ENCODE measurements around the gene ADORA3.

Gene ADORA3

GRCh38 chr1:111471012-111471411 is 32.4 kb downstream of the ADORA3 start:
- Histone ChIP-seq H3K27ac (ENCODE audit: insufficient read depth in 1 of 2, low read depth in 1 of 2, low read length in 2 of 2, poor library complexity in 1 of 2, severe bottlenecking in 2 of 2) (peak overlapping the region; percentile 46 to 69), H3K4me3 (ENCODE audit: control insufficient read depth in 1 of 7, extremely low read depth in 1 of 7, insufficient read depth in 4 of 7, low read depth in 2 of 7, low read length in 6 of 7) (peak overlapping the region in 4 of 7 experiments; percentile 37 to 51 (median 46))
- DNase-seq, result peak; percentile 94 to 99 (median 98)

GRCh38 chr1:111470596-111470995 is 32.8 kb downstream of the ADORA3 start:
- DNase-seq, result peak in 1 of 3 donors; percentile 36
- Histone ChIP-seq H3K27me3 (replicated peaks in 2 of 5; ENCODE audit: control insufficient read depth in 4 of 5, insufficient read depth in 5 of 5, low read length in 4 of 5) (no peaks in the 10 kb centered on the region), H3K27ac (ENCODE audit: insufficient read depth in 1 of 2, low read depth in 1 of 2, low read length in 2 of 2, poor library complexity in 1 of 2, severe bottlenecking in 2 of 2) (peak overlapping the region; percentile 46 to 69), H3K9me3 (ENCODE audit: control extremely low read depth in 1 of 5, control insufficient read depth in 4 of 5, insufficient read depth in 2 of 5, low read depth in 1 of 5, low read length in 4 of 5) (no peaks in the 10 kb centered on the region), H3K36me3 (ENCODE audit: control insufficient read depth in 4 of 4, insufficient read depth in 4 of 4, low read length in 3 of 4) (peaks cover 0 to 6% (median under 1%) of the 10 kb centered on the region in 4 experiments), H3K4me3 (ENCODE audit: control insufficient read depth in 1 of 7, extremely low read depth in 1 of 7, insufficient read depth in 4 of 7, low read depth in 2 of 7, low read length in 6 of 7) (peak overlapping the region in 3 of 7 experiments; percentile 37 to 51 (median 50)), H3K4me1 (ENCODE audit: control extremely low read depth in 1 of 4, control insufficient read depth in 4 of 4, insufficient read depth in 4 of 4, low read length in 3 of 4) (peaks cover 37 to 73% (median 47%) of the 10 kb centered on the region in 4 experiments)
- POLR2A ChIA-PET, result interaction anchor here (1.1 kb wide), 1 partner anchor 17 kb away, joined by 5 read pairs; no protein-coding TSS in a partner anchor
- CTCF ChIA-PET, result interaction anchor here (0.6 to 2.6 kb wide), 5 partner anchors 8 to 299 kb away, joined by 3 to 15 read pairs (median 9); no protein-coding TSS in a partner anchor
- WGBS (ENCODE audit: insufficient coverage), result 87% methylated on average over 4 of the region's 5 CpGs

More at GRCh38 chr1:111471012-111471411, 32.4 kb downstream of the ADORA3 start:
- 0% methylated on average over 3 of the region's 3 CpGs for WGBS (ENCODE audit: insufficient coverage)
- no peaks in the 10 kb centered on the region for H3K27me3 ChIP-seq (replicated peaks in 2 of 5; ENCODE audit: control insufficient read depth in 4 of 5, insufficient read depth in 5 of 5, low read length in 4 of 5)
- H3K36me3 ChIP-seq (ENCODE audit: control insufficient read depth in 4 of 4, insufficient read depth in 4 of 4, low read length in 3 of 4), result peaks cover 0 to 6% (median under 1%) of the 10 kb centered on the region in 4 experiments
- peaks cover 40 to 77% (median 51%) of the 10 kb centered on the region in 4 experiments for H3K4me1 ChIP-seq (ENCODE audit: control extremely low read depth in 1 of 4, control insufficient read depth in 4 of 4, insufficient read depth in 4 of 4, low read length in 3 of 4)
- CTCF ChIA-PET, result interaction anchor here (0.6 to 2.6 kb wide), 5 partner anchors 8 to 298 kb away, joined by 3 to 15 read pairs (median 9); no protein-coding TSS in a partner anchor
- POLR2A ChIA-PET, result interaction anchor here (1.1 kb wide), 2 partner anchors 18 to 190 kb away, joined by 3 to 5 read pairs; no protein-coding TSS in a partner anchor
- H3K9me3 ChIP-seq (ENCODE audit: control extremely low read depth in 1 of 5, control insufficient read depth in 4 of 5, insufficient read depth in 2 of 5, low read depth in 1 of 5, low read length in 4 of 5), result no peaks in the 10 kb centered on the region

- no peaks in the 10 kb centered on the region for H3K9me3 ChIP-seq (ENCODE audit: control extremely low read depth in 1 of 5, control insufficient read depth in 4 of 5, insufficient read depth in 2 of 5, low read depth in 1 of 5, low read length in 4 of 5)
- ChIA-PET POLR2A (no interaction called here), CTCF (interaction anchor here (1.1 to 1.6 kb wide), 4 partner anchors 8 to 189 kb away, joined by 3 to 5 read pairs (median 4); no protein-coding TSS in a partner anchor)
- peaks cover 28 to 63% (median 38%) of the 10 kb centered on the region in 4 experiments for H3K4me1 ChIP-seq (ENCODE audit: control extremely low read depth in 1 of 4, control insufficient read depth in 4 of 4, insufficient read depth in 4 of 4, low read length in 3 of 4)
- DNase-seq, result no peak
- H3K27me3 ChIP-seq (replicated peaks in 2 of 5; ENCODE audit: control insufficient read depth in 4 of 5, insufficient read depth in 5 of 5, low read length in 4 of 5), result no peaks in the 10 kb centered on the region
- H3K36me3 ChIP-seq (ENCODE audit: control insufficient read depth in 4 of 4, insufficient read depth in 4 of 4, low read length in 3 of 4), result peaks cover 0 to 6% (median under 1%) of the 10 kb centered on the region in 4 experiments
- H3K4me3 ChIP-seq (ENCODE audit: control insufficient read depth in 1 of 7, extremely low read depth in 1 of 7, insufficient read depth in 4 of 7, low read depth in 2 of 7, low read length in 6 of 7), result no peak overlapping the region
- H3K27ac ChIP-seq (ENCODE audit: insufficient read depth in 1 of 2, low read depth in 1 of 2, low read length in 2 of 2, poor library complexity in 1 of 2, severe bottlenecking in 2 of 2), result no peak overlapping the region
Measured at GRCh38 chr1:111469539-111469938, 33.9 kb downstream of the ADORA3 start.

GRCh38 chr1:111468717-111469100 is 34.7 kb downstream of the ADORA3 start:
- POLR2A ChIA-PET, result no interaction called here
- no peak overlapping the region for H3K27ac ChIP-seq (ENCODE audit: insufficient read depth in 1 of 2, low read depth in 1 of 2, low read length in 2 of 2, poor library complexity in 1 of 2, severe bottlenecking in 2 of 2)
- H3K4me1 ChIP-seq (ENCODE audit: control extremely low read depth in 1 of 4, control insufficient read depth in 4 of 4, insufficient read depth in 4 of 4, low read length in 3 of 4), result peaks cover 25 to 54% (median 32%) of the 10 kb centered on the region in 4 experiments
- no peaks in the 10 kb centered on the region for H3K9me3 ChIP-seq (ENCODE audit: control extremely low read depth in 1 of 5, control insufficient read depth in 4 of 5, insufficient read depth in 2 of 5, low read depth in 1 of 5, low read length in 4 of 5)
- CTCF ChIA-PET, result interaction anchor here (1.0 to 3.0 kb wide), 7 partner anchors 9 to 190 kb away, joined by 3 to 10 read pairs (median 3); no protein-coding TSS in a partner anchor
- peaks cover 0 to 6% (median under 1%) of the 10 kb centered on the region in 4 experiments for H3K36me3 ChIP-seq (ENCODE audit: control insufficient read depth in 4 of 4, insufficient read depth in 4 of 4, low read length in 3 of 4)
- DNase-seq, result no peak
- no peak overlapping the region for H3K4me3 ChIP-seq (ENCODE audit: control insufficient read depth in 1 of 7, extremely low read depth in 1 of 7, insufficient read depth in 4 of 7, low read depth in 2 of 7, low read length in 6 of 7)
- no peaks in the 10 kb centered on the region for H3K27me3 ChIP-seq (replicated peaks in 2 of 5; ENCODE audit: control insufficient read depth in 4 of 5, insufficient read depth in 5 of 5, low read length in 4 of 5)

GRCh38 chr1:111467865-111468716 is 35.3 kb downstream of the ADORA3 start:
- H3K9me3 ChIP-seq (ENCODE audit: control extremely low read depth in 1 of 5, control insufficient read depth in 4 of 5, insufficient read depth in 2 of 5, low read depth in 1 of 5, low read length in 4 of 5), result no peaks in the 10 kb centered on the region
- no peak for DNase-seq
- peaks cover 2 to 10% (median 3%) of the 10 kb centered on the region in 4 experiments for H3K36me3 ChIP-seq (ENCODE audit: control insufficient read depth in 4 of 4, insufficient read depth in 4 of 4, low read length in 3 of 4)
- H3K27me3 ChIP-seq (replicated peaks in 2 of 5; ENCODE audit: control insufficient read depth in 4 of 5, insufficient read depth in 5 of 5, low read length in 4 of 5), result no peaks in the 10 kb centered on the region
- H3K4me3 ChIP-seq (ENCODE audit: control insufficient read depth in 1 of 7, extremely low read depth in 1 of 7, insufficient read depth in 4 of 7, low read depth in 2 of 7, low read length in 6 of 7), result no peak overlapping the region
- ChIA-PET POLR2A (no interaction called here), CTCF (interaction anchor here (0.9 to 3.0 kb wide), 8 partner anchors 9 to 190 kb away, joined by 3 to 10 read pairs (median 4); no protein-coding TSS in a partner anchor)
- H3K4me1 ChIP-seq (ENCODE audit: control extremely low read depth in 1 of 4, control insufficient read depth in 4 of 4, insufficient read depth in 4 of 4, low read length in 3 of 4), result peaks cover 23 to 48% (median 28%) of the 10 kb centered on the region in 4 experiments
- WGBS (ENCODE audit: insufficient coverage), result 100% methylated on average over 1 of the region's 2 CpGs
- peak overlapping the region in 1 of 2 experiments; percentile 63 for H3K27ac ChIP-seq (ENCODE audit: insufficient read depth in 1 of 2, low read depth in 1 of 2, low read length in 2 of 2, poor library complexity in 1 of 2, severe bottlenecking in 2 of 2)

- ChIA-PET POLR2A (no interaction called here), CTCF (interaction anchor here (1.5 to 3.0 kb wide), 2 partner anchors 9 to 17 kb away, joined by 3 to 10 read pairs; partner anchors contain the start of gene ATP5PB)
Measured at GRCh38 chr1:111466480-111466879, 37.0 kb downstream of the ADORA3 start.

More at GRCh38 chr1:111466480-111466879, 37.0 kb downstream of the ADORA3 start:
- H3K36me3 ChIP-seq (ENCODE audit: control insufficient read depth in 4 of 4, insufficient read depth in 4 of 4, low read length in 3 of 4), result peaks cover 2 to 21% (median 11%) of the 10 kb centered on the region in 4 experiments
- H3K4me1 ChIP-seq (ENCODE audit: control extremely low read depth in 1 of 4, control insufficient read depth in 4 of 4, insufficient read depth in 4 of 4, low read length in 3 of 4), result peaks cover 14 to 32% (median 17%) of the 10 kb centered on the region in 4 experiments
- H3K27me3 ChIP-seq (replicated peaks in 2 of 5; ENCODE audit: control insufficient read depth in 4 of 5, insufficient read depth in 5 of 5, low read length in 4 of 5), result no peaks in the 10 kb centered on the region
- no peaks in the 10 kb centered on the region for H3K9me3 ChIP-seq (ENCODE audit: control extremely low read depth in 1 of 5, control insufficient read depth in 4 of 5, insufficient read depth in 2 of 5, low read depth in 1 of 5, low read length in 4 of 5)
- DNase-seq, result no peak
- no peak overlapping the region for H3K27ac ChIP-seq (ENCODE audit: insufficient read depth in 1 of 2, low read depth in 1 of 2, low read length in 2 of 2, poor library complexity in 1 of 2, severe bottlenecking in 2 of 2)
- H3K4me3 ChIP-seq (ENCODE audit: control insufficient read depth in 1 of 7, extremely low read depth in 1 of 7, insufficient read depth in 4 of 7, low read depth in 2 of 7, low read length in 6 of 7), result no peak overlapping the region
- no CpG with 5 or more reads among the region's 1 CpG for WGBS (ENCODE audit: insufficient coverage)
